ENCODE data around the gene GABRD.

GABRD gene

GRCh38 chr1:2076826-2077225 is 57.7 kb downstream of the GABRD start:
- DNase-seq (ENCODE audit: low read depth) = no peak

GRCh38 chr1:2078170-2078569 is 59.0 kb downstream of the GABRD start:
- DNase-seq (ENCODE audit: low read depth) = no peak

- no peak for DNase-seq (ENCODE audit: low read depth)
These were observed 60.4 kb downstream of the GABRD start for GRCh38 chr1:2079396-2080085.

GRCh38 chr1:2080140-2080539 is 61.0 kb downstream of the GABRD start:
- DNase-seq (ENCODE audit: low read depth) = no peak

All from stimulated activated CD8-positive, alpha-beta memory T cell treated with anti-CD3 and anti-CD28 coated beads, Interleukin-15, amount 100 ng/mL, for 24 hours (primary cell).